Middle frontal gyrus (tissue), 1 donor: ENCODE measurements around the gene PUS10.

Source experiments
- DNase-seq: peaks from one replicate; pipeline ENCODE4 v3.0.0-alpha.2; 2015; ENCODE audit warnings: low spot score; ENCODE audit errors: extremely low spot score

The PUS10 gene

DNA sequence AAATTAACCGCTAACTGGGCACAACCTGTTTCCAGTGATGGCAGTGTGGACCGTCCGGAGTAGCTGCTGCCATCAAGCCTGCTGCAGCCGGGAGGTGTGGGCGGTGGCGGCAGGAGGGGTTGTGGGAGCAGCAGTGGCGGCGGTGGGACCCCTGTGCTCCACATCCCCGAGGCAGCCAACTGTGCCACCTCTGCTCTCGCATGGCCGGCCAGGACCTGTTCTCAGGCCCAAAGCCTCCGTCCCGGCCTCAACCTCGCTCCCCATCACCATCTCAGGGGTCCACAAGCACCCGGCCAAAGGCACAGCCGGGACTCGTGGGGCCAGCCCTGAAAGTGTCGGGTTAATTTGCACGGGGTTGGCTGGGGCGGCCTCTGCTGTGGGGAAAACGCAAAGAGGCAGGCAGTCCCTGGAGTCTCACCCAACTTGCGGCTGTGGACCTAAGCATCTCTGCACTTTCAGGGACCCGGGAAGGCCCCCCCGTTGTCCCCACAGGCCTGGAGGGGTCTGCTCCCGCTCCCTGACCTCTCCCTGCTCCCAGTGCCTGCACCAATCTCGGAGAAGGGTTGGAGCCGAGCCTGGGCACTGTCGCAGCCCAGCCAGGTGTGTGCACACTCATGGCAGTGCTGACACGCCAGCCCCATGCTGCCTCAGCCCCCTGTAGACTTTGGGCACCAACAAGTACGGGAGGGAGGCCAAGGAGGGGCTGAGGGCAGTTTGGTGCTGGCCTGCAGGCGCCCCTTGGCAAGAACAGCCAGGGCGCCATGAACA lies 45.0 kb downstream of the PUS10 start:
- DNase-seq, result no peak

DNA sequence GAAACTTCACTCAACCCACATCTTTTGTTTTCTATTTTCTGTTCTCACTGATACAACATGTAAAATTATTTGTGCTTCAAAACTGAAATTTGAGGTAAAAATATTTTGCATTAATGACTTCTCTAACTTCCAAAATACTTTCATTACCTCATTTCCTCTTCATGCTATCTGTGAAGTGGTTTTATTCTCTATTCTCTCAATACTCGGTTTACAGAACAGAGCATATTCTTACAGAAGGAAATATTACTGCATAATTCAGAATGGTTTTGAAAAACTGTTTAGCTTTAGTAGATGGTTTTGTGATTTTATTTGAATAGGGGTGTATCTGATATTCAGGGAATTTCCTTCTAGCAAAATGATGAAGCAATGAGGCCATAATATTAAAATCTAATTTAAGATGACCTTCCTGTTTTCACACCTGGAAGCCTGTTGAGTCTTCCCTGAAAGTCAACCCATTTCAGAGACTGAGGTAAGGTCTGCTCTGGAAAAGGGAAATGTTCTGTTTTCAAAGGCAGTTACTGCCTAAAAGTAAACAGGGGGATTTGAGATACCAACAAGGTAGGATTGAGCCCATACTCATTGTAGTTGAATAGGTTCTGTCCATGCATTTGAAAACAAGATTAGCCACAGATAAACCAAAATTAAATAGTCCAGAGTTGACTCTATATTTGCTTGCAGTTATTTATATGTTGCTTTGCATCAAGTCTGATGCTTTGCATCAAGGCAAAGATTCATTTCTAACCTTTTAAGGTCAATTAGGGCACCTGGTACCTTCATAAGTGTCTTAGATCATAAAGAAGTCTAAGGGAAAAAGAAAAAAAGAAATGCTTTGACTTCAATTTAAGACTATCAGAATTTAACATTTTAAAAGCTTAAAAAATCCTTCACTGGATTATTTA lies 51.3 kb downstream of the PUS10 start:
- DNase-seq, result no peak

DNA sequence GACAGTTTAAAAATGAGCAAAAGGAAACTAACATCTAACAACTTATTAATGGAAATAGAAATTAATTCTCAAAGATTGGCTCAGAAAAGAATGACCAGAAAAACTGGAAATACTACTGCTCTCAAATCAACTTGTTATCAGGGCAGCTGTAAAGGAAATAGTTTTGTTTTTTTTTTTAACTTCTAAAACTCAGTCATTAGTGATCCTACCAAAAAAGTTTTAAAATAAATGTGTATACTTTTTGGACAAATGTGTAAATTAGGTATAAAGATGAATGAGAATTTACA lies 52.6 kb downstream of the PUS10 start:
- no peak for DNase-seq

DNA sequence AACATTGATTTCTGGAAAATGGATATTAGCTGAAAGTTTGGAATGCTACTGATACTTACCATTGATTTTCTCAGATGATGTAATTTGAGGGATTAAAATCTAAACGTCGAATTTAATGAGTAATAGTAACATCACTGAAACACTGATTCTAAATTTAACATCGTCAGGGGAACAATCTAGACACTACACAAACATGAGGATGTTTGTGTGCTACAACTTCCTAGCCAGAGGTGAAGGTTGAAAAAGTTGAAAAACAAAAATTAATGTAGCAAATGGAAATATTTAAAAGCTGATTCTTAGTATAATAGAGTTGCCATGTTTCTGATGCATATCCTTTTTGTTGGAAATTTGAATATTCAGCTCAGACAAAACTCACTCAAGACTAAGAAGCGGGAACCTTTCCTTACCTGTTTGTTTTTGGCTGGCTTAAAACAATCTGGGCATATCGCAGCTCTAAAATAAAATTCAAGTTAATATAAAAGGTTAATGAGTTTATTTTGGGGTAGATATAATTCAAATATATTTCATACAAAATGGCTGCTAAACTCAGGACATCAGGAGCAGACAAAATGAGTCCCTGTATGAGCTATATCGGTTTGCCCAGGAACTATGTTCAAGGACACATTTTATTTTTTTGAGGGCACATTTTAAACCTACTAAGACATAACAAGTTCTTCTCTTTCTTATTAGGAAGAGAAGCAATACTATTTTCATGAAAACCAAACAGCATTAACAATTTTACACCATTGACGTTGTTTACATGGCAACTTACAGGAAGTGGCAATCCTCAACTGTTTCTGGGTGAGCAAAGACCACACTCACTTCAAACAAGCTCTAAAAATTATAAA lies 53.2 kb downstream of the PUS10 start:
- no peak for DNase-seq

DNA sequence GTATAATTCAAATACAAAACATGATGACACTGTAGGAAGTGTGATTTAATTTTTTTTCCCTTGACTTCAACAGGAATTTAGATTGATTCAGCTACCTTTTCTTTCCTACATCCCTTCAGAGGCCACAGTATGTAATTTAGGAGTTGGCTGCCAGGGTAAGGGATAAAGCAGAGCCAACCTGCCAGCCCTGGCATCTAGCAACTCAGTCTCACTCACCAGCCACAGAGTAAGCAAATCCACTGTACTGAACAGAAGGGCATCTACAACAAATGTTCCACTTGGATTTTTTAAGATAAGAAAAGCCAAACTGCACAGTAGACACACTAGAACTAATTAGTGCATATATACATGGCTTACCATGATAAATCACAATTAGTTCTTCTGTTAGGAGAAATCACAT lies 54.9 kb downstream of the PUS10 start:
- DNase-seq, result no peak

DNA sequence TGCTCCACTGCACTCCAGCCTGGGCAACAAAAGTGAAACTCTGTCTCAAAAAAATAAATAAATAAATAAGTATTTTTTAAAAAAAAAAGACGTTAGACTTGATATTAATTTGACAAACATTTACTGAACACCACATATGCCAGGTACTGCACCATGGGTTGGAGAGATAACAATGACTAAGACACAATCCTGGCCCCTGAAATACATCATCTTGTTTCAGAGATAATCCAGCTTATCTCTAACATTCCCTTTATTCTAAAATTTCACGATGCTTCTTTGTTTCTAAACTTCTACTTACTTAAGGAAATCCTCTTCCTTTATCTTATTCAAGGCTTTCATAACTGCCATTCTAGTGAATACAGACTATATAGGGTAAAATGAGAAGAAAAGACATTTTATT lies 55.5 kb downstream of the PUS10 start:
- no peak for DNase-seq

DNA sequence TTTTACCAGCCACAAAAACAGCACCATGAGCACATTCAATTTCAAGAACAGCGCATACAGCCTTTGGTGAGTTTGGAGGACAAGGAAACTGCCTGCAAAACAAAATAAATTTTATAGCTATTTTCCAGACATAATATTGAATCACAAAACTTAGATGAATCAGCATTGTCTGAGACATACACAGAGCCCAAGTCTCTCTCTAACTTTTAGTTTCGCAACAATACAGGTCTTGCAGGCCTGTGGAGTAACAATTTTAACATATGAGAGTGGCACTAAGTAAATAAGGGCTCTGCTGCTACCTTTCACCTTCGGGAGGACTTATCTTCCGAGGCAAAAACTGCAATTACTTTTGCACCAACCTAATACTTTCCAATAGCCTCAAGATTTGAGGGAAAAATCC lies 56.6 kb downstream of the PUS10 start:
- no peak for DNase-seq

DNA sequence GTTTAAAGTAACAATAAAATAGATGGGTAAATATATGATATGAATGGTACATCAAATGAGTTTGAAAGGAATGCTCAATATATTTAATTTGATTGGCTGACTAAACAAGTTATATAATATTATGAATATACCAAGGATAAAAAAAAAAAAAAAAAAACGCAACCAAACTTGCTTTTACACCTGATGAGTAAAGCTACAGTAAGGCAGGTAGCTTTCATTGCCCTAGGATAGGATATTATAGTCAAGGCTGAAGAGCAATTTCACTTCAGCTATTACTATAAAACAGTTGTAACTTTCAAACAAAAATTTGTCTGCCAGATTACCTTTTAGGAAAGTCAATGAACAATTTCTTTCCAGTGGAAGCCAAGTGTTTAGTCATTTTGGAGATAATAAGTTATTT lies 57.3 kb downstream of the PUS10 start:
- no peak for DNase-seq

DNA sequence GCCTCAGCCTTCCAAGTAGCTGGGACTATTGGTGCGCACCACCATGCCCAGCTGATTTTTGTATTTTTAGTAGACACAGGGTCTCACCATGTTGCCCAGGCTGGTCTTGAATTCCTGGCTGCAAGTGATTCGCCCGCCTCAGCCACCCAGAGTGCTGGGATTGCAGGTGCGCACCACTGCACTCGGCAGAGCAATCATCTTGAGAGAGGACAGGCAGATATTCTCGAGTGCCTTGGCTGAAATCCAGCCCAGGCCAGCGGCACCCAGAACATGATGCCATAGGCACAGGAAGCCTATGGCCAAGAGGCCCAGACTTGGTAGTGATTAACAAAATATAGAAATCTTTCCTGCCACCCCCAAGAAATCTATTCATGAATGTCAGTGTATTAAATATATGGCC lies 58.6 kb downstream of the PUS10 start:
- no peak for DNase-seq

DNA sequence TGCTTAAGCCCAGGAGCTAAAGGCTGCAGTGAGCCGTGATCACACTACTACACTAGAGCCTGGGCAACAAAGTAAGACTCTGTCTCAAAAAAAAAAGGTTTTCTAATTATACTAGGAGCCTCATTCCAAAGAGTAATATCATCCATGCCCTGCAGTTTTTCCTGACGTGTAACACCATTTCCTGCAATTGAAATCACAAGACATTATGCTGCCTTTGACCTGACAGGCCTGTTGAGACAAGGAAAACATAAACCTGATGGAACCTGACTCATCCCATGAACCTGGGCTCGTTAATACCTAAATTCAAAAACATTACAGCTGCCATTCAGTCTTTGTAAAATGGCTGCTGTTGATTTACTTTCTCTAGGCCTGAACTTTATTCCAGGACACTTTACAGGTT lies 59.3 kb downstream of the PUS10 start:
- no peak for DNase-seq

DNA sequence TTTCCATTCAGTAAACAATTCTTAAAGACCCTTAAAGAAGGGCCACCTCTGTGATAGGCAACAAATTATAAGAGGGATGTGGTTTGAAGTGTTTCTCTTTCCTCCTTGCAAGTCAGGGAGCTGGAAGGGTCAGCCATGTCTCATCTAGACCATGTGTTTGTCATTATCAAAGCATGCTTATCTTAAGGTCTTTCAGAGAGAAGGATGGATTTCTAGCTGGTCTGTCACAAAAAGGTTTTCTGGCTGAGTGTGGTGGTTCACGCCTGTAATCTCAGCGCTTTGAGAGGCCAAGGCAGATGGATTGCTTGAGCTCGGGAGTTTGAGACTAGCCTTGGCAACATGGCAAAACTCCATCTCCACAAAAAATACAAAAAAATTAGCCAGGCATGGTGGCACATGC lies 59.7 kb downstream of the PUS10 start:
- DNase-seq, result no peak

DNA sequence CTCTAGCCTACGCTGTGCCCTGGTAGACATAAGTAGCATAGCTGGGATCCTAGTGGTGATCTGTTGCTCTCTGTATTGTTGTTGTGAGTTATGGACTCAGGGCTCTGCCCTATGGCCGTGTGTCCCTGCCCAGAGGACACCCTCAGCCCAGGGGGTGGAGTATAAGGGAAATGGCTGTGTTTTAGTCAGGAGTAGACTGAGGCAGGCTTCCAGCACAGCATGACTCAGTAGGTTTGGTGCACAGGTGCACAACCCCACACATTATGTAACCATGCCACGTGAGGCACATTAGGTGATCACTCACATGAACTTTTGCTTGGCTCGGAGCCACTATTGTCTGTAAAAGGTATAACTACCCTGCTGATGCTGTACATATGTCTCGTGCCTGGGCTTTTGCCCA lies 60.4 kb downstream of the PUS10 start:
- no peak for DNase-seq

DNA sequence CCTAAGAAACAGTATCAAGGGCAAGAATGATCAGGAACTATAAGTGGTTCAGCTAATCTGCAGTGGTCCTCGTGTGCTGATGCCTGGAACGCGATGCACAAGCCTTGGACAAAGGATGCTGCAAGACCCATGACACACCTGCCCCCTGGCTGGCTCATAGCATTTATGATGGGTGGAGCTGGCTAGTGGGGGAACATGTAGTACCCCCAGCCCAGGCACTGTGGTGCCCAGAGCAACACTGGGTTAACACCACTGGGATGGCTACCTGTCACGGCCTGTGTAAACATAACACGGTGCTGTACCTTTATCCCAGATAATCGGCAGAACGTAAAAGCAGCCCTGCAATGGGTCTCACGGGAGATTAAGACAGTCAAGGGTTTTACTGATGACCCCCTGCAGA lies 60.8 kb downstream of the PUS10 start:
- DNase-seq, result no peak

DNA sequence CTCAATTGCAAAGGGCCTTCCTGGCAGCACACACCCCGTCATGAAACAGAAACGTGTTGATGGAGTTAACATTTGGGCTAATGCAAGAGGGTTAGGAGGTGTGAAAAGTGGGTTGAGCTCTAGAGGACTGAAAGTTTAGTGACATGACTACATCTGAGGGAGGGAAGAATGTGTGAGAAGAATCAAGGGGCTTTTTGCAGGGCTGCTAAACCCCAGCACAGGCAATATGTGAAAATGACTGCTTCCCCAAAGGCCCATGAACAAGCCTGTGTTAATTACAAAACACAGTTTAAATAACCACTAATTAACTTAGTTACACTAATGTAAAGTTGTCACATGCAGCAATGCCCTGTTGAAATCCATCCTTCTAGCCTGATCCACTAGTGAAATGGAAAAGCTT lies 63.9 kb downstream of the PUS10 start:
- DNase-seq, result no peak

DNA sequence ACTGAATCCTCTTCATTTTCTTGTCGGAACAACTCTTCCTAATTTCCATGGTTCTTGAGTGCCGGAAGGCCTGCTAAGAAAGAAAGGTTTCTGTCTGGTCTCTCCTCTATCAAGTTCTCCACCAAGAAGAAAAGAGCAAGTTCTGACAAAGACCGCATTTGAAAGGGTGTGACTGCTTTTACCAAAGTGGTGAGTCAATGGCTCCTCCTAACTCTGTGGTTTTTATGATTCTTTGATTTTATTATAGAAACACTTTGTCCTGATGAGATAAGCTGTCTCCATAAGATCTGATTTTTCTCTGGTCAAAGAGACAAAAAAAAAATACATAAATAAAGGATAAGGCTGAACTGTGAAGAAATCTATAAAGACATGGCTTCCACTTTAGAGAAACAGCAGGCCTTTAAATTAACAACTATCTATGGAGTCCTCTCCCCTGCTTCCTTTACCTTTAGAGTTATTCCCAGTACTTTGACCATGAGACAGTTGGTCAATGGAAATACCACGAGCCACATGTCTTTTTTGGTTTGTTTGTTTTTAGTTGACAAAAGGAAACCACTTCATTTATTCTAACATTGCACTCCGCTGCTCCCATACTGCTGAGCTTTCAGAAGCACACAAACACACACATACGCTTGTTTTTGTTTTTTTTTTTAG lies 69.0 kb downstream of the PUS10 start:
- no peak for DNase-seq

DNA sequence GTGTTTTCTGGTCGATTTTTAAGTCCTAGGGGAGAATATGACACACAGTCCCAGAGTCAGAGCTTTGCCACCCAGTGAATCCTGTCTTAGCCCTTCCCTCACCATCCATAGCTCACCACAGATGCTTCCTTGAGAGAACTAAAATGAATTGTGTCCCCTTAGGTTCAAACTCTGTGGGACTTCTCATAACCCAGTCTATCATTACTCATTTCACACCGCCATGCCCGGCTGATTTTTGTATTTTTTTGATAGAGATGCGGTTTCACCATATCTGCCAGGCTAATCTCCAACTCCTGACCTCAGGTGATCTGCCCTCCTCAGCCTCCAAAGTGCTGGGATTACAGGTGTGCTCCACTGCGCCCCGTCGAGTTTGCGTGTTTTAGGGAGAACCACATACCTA lies 69.9 kb downstream of the PUS10 start:
- no peak for DNase-seq

DNA sequence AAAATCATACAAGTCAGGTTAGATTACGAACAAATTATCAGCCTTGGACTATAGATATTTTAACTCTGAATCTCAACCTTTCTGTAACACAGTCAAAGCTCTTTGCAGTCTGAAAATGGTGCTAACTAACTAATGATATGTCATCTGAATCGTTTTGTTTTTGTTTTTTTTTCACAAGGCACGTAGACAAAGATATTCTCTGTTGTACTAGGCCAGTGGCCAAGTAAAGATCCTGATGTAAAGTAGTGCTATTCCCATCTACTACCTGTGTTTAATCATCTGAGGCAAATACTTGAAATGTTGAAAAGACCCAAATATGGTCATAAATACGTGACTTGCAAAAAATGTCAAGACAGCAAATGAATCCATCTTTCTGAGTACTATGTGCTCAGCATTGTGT lies 71.0 kb downstream of the PUS10 start:
- no peak for DNase-seq

DNA sequence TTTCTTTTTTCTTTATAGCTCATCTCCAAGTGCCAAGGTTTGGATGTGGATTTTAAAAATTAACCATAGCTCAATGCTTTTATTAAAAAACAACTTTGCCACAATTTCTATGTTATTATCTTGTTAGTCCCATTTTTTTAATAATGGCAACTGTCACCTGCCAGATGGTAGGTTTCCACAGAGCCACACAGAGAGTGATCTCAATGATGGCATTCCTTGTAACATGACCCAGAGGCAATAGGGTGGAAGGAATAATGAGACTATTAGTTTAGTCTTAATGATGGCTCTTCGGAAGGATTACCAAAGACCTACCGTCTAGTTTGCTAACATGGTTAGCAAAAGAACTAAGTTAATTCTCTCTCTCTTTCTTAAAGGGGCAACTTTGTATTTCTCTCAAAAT lies 72.7 kb downstream of the PUS10 start:
- no peak for DNase-seq

DNA sequence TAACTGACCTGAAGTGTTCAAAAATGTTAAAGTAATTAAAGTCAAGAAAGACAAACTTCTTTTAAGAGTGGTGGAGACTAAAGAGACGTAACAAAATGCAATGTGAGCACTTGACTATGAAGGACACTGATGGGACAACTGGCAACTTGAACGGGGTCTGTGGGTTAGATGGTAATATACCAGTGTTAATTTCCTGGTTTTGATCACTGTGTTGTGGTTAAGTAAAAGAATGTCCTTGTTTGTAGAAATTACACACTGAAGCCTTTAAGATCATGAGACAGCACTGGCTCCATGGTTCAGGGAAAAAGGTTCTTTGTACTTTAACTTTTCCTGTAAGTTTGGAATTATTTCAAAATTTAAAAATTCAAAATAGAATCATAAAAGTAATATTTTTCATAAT lies 78.4 kb downstream of the PUS10 start:
- no peak for DNase-seq

DNA sequence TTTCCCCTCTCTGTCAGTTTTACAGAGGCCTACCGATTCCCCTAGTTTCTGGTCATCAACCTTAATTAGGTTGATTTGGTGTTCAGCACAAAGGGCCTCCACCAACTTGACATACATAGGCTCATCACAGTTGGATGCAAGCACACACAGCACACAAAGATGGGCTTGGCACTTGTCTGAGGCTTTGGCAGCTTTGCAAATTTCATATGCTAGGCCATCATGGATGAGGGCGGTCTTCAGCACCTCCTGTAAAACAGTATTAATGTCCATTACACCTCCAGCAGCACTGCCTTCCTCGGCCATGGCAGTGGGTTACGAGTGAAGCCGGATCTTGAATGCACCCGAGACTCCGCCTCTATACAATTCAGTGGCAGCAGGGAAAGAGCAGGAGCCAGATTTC lies 79.8 kb downstream of the PUS10 start:
- no peak for DNase-seq

DNA sequence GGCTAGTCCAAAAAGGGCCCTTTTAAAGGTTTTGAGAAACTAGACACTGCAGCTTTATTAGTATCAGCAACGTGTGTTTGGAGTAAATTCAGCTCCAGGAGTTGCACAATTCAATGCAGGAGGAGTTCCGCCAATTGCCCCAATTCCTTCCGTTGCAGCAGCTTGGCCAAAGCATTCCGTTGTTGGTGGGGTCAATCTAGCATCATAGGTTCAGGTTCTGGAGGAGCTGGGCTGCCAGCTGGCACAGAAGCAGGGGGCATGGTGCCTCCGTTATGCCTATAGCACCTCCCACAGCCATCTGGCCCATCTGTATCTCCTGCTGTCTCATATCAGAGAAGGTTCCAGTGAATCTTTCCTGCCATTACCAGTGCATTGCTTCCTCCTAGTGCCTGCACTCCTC lies 81.3 kb downstream of the PUS10 start:
- no peak for DNase-seq
